Natural killer cell (primary cell): ENCODE measurements around the gene DCUN1D3. TPM values are rescaled to one million over a fixed set of nuclear protein-coding genes. Genes with fewer than 3 reads are reported as not detected.
A peak's percentile ranks its signal among the peaks of the same experiment; 100 is the strongest.
"Not testable (repeated sequence)": the region's sequence is repeated elsewhere in the genome, so short reads cannot be mapped to it uniquely, and the experiment has no call there.

Experiments used
- ATAC-seq, 3 donors: fragments of 150-1000 bp in 2 of 3; fragments of 200-7000 bp in 1 of 3; cut with Tn5 transposase; 1 replicate in 1 of 3; 2 replicates in 2 of 3; pipeline ENCODE4 v1.10.0; 2021; ENCODE audit warnings: mild to moderate bottlenecking in 2 of 3, moderate library complexity in 2 of 3
- DNase-seq, 2 donors: peaks; one replicate each; pipeline versions ENCODE4 v3.0.0 to v3.0.0-alpha.2; 2013 to 2021; ENCODE audit warnings: mixed read lengths in 1 of 2
- H3K27ac ChIP-seq: one replicate; pipeline ENCODE4 v1.5.1; 2013; ENCODE audit warnings: mild to moderate bottlenecking, low read length
- H3K27me3 ChIP-seq: one replicate; pipeline ENCODE4 v1.6.1; 2013; ENCODE audit warnings: low read length; ENCODE audit not compliant: control insufficient read depth, insufficient read depth
- H3K36me3 ChIP-seq: one replicate; pipeline ENCODE4 v1.6.1; 2013; ENCODE audit warnings: low read length; ENCODE audit not compliant: control insufficient read depth, insufficient read depth
- H3K4me1 ChIP-seq: one replicate; pipeline ENCODE4 v1.6.1; 2013; ENCODE audit warnings: low read length; ENCODE audit not compliant: control insufficient read depth, insufficient read depth
- H3K4me3 ChIP-seq: one replicate; pipeline ENCODE4 v1.5.1; 2013; ENCODE audit warnings: low read length
- H3K9me3 ChIP-seq: one replicate; pipeline ENCODE4 v1.6.1; 2013; ENCODE audit warnings: low read length; ENCODE audit not compliant: control insufficient read depth, insufficient read depth
- H3K27ac Mint-ChIP-seq, 2 donors: one replicate each; pipeline ENCODE4 v1.8.0; 2022; ENCODE audit warnings: mild to moderate bottlenecking in 2 of 2, mixed read lengths in 2 of 2, moderate library complexity in 1 of 2
- H3K27me3 Mint-ChIP-seq, 2 donors: one replicate each; pipeline ENCODE4 v1.8.0; 2022; ENCODE audit warnings: low read depth in 2 of 2, mixed read lengths in 2 of 2
- H3K36me3 Mint-ChIP-seq: one replicate; pipeline ENCODE4 v1.8.0; 2022; ENCODE audit warnings: mixed read lengths
- H3K4me1 Mint-ChIP-seq, 2 donors: one replicate each; pipeline ENCODE4 v1.8.0; 2022; ENCODE audit warnings: mixed read lengths in 2 of 2
- H3K4me3 Mint-ChIP-seq: one replicate; pipeline ENCODE4 v1.8.0; 2022; ENCODE audit warnings: mild to moderate bottlenecking, moderate library complexity, mixed read lengths
- H3K9me3 Mint-ChIP-seq, 2 donors: one replicate each; pipeline ENCODE4 v1.8.0; 2022; ENCODE audit warnings: mixed read lengths in 2 of 2
- WGBS: methylation state at CpG from one replicate; pipeline ENCODE4 v1.1.7; 2013; ENCODE audit warnings: missing lambda C conversion rate; ENCODE audit not compliant: insufficient coverage; 5-methylcytosine and 5-hydroxymethylcytosine counted together
- intact Hi-C: fragments of 100-400 bp; cut with micrococcal nuclease; formaldehyde crosslinking; loops from one replicate; pipeline ENCODE4 v1.14.2; 2022
- total RNA-seq, 4 donors: library from RNA; stranded (reverse); fragments of 120-200 nt in 1 of 4; gene quantifications; one replicate each; pipeline versions ENCODE4 v1.2.3 to v1.2.4, GENCODE V29; 2013 to 2022
- TF ChIP-seq, protein P1 (sequence below): fragments of 200-600 bp; IDR thresholded peaks from one replicate; pipeline ENCODE4 v1.8.0; 2022; ENCODE audit warnings: antibody characterized with exemption

DCUN1D3 gene
- total RNA-seq, 3 donors from 2014 or later (not counting 1 experiment from before 2014, with no cell fraction given), result 5.3 to 9.3 (median 6.1) TPM

DNA sequence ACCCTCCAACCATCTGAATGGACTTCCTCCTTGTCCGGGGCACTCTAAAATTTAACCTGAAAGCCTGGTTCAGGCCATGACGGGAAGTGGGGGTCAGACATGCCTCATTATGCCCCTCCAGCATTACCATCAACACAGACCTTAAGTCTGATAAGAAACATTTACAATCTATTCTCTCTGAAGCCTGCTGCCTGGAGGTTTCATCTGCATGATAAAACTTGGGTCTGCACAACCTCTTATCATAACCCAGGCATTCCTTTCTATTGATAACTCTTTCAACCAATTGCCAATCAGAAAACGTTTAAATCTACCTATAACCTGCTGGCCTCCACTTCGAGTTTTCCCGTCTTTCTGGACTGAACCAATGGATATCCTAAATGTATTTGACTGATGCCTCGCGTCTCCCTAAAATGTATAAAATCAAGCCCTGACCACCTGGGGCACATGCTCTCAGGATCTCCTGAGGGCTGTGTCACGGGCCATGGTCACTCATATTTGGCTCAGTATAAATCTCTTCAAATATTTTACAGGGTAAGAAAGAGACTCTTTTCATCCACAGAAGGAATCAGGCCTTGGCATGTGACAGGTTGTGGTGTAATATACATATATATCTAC lies 46.0 kb upstream of the DCUN1D3 start:
- Mint-ChIP-seq H3K4me3 (no peak overlapping the region), H3K4me1 (peaks cover 5% of the 10 kb centered on the region in 2 donors), H3K27me3 (no peaks in the 10 kb centered on the region), H3K9me3 (no peaks in the 10 kb centered on the region), H3K36me3 (no peaks in the 10 kb centered on the region), H3K27ac (no peak overlapping the region)
- ATAC-seq (no peak), DNase-seq (no peak)
- no peak overlapping the region for H3K27ac ChIP-seq
- no peak overlapping the region for H3K4me3 ChIP-seq
- peaks cover 5% of the 10 kb centered on the region for H3K4me1 ChIP-seq
- intact Hi-C loops, result loop anchor here (5.0 kb wide), 1 partner anchor 94 kb away; no protein-coding TSS in a partner anchor
- TF ChIP-seq, protein P1, sequence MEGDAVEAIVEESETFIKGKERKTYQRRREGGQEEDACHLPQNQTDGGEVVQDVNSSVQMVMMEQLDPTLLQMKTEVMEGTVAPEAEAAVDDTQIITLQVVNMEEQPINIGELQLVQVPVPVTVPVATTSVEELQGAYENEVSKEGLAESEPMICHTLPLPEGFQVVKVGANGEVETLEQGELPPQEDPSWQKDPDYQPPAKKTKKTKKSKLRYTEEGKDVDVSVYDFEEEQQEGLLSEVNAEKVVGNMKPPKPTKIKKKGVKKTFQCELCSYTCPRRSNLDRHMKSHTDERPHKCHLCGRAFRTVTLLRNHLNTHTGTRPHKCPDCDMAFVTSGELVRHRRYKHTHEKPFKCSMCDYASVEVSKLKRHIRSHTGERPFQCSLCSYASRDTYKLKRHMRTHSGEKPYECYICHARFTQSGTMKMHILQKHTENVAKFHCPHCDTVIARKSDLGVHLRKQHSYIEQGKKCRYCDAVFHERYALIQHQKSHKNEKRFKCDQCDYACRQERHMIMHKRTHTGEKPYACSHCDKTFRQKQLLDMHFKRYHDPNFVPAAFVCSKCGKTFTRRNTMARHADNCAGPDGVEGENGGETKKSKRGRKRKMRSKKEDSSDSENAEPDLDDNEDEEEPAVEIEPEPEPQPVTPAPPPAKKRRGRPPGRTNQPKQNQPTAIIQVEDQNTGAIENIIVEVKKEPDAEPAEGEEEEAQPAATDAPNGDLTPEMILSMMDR, result no peak
- H3K36me3 ChIP-seq, result no peaks in the 10 kb centered on the region
- WGBS, result 93% methylated on average over 8 of the region's 8 CpGs
- H3K27me3 ChIP-seq, result no peaks in the 10 kb centered on the region
- no peaks in the 10 kb centered on the region for H3K9me3 ChIP-seq

DNA sequence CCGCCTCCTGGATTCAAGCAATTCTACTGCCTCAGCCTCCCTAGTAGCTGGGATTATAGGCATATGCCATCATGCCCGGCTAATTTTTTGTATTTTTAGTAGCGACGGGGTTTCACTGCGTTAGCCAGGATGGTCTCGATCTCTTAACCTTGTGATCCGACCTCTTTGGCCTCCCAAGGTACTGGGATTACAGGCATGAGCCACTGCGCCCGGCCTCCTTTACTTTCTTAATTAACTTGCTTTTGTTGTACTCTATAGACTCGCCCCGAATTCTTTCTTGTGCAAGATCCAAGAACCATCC lies 45.4 kb upstream of the DCUN1D3 start:
- not testable (repeated sequence) for H3K27ac ChIP-seq, H3K36me3 ChIP-seq, ATAC-seq, H3K4me3 ChIP-seq, H3K9me3 Mint-ChIP-seq, H3K27me3 Mint-ChIP-seq, H3K4me1 Mint-ChIP-seq, H3K27ac Mint-ChIP-seq, H3K27me3 ChIP-seq, H3K4me3 Mint-ChIP-seq, DNase-seq, H3K4me1 ChIP-seq, H3K9me3 ChIP-seq, H3K36me3 Mint-ChIP-seq
- 95% methylated on average over 11 of the region's 11 CpGs for WGBS
- intact Hi-C loops, result loop anchor here (5.0 kb wide), 1 partner anchor 93 kb away; no protein-coding TSS in a partner anchor

DNA sequence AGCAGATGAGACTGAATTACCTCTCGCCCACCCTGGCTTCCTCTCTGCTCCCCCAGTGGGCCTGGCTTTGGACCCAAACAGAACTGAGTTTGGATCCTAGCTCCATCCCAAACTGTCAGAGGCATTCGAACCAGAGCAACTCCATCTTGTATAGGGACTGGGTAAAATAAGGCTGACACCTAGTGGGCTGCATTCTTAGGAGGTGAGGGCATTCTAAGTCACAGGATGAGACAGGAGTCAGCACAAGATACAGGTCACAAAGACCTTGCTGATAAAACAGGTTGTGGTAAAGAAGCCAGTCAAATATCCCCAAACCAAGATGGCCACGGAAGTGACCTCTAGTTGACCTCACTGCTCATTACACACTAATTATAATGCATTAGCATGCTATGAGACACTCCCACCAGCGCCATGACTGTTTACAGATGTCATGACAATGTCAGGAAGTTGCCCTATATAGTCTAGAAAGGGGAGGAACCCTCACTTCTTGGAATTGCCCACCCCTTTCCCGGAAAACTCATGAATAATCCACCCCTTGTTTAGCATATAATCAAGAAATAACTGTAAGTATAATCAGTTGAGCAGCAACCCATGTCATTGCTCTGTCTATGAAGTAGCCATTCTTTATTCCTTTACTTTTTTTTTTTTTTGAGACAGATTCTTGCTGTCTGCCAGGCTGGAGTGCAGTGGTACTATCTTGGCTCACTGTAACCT lies 44.9 kb upstream of the DCUN1D3 start:
- 86% methylated on average over 4 of the region's 5 CpGs for WGBS
- DNase-seq (peak in 1 of 2 donors; percentile 29), ATAC-seq (peak; percentile 21 to 71 (median 53))
- Histone ChIP-seq H3K9me3 (no peaks in the 10 kb centered on the region), H3K4me3 (no peak overlapping the region), H3K4me1 (peaks cover 6% of the 10 kb centered on the region), H3K36me3 (no peaks in the 10 kb centered on the region), H3K27me3 (no peaks in the 10 kb centered on the region), H3K27ac (no peak overlapping the region)
- intact Hi-C loops, result loop anchor here (5.0 kb wide), 1 partner anchor 93 kb away; no protein-coding TSS in a partner anchor
- Mint-ChIP-seq H3K4me1 (peaks cover 8% of the 10 kb centered on the region in 2 donors), H3K4me3 (no peak overlapping the region), H3K27ac (no peak overlapping the region), H3K9me3 (no peaks in the 10 kb centered on the region), H3K27me3 (no peaks in the 10 kb centered on the region), H3K36me3 (no peaks in the 10 kb centered on the region)
- TF ChIP-seq, protein P1, result no peak

DNA sequence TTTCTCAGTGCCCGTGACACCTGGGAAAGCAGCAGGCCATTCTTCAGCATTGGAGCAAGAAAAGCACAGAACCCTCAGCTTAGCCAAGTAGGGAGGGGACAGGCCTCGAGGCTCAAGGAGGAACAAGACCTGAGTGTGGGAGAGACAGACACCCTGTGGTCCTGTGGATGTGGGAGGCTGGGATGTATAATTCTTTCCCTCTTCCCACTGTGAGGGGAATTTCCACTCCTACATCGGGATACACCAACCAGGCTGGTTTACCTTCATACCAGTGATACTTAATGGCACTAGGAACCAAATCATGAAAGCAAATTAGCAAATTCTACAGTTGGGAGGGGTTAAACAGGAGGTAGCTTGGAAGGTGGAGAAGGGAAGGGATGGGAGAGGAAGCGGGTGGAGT lies 42.1 kb upstream of the DCUN1D3 start:
- TF ChIP-seq, protein P1, result no peak
- peaks cover 6% of the 10 kb centered on the region for H3K4me1 ChIP-seq
- no peak overlapping the region for H3K4me3 ChIP-seq
- H3K27me3 ChIP-seq, result no peaks in the 10 kb centered on the region
- no peaks in the 10 kb centered on the region for H3K9me3 Mint-ChIP-seq
- no peak overlapping the region for H3K27ac ChIP-seq
- intact Hi-C loops, result no loop called here
- H3K27me3 Mint-ChIP-seq, result no peaks in the 10 kb centered on the region
- no peak for DNase-seq
- no peaks in the 10 kb centered on the region for H3K36me3 Mint-ChIP-seq
- H3K27ac Mint-ChIP-seq, result no peak overlapping the region
- H3K4me3 Mint-ChIP-seq, result no peak overlapping the region
- peaks cover 8% of the 10 kb centered on the region in 2 donors for H3K4me1 Mint-ChIP-seq
- H3K9me3 ChIP-seq, result no peaks in the 10 kb centered on the region
- H3K36me3 ChIP-seq, result no peaks in the 10 kb centered on the region
- ATAC-seq, result no peak
- WGBS, result 90% methylated on average over 3 of the region's 4 CpGs
